Measurements from ENCODE around the gene TRIP4. TPM values are rescaled to one million over a fixed set of nuclear protein-coding genes. Genes with fewer than 3 reads are reported as not detected.

The TRIP4 gene
- total and polyA plus RNA-seq, 9 of the 15 experiments (the other 6 are each of a cell fraction or from before 2014, with no cell fraction given) = 7.6 to 23.3 (median 16.7) TPM

DNA sequence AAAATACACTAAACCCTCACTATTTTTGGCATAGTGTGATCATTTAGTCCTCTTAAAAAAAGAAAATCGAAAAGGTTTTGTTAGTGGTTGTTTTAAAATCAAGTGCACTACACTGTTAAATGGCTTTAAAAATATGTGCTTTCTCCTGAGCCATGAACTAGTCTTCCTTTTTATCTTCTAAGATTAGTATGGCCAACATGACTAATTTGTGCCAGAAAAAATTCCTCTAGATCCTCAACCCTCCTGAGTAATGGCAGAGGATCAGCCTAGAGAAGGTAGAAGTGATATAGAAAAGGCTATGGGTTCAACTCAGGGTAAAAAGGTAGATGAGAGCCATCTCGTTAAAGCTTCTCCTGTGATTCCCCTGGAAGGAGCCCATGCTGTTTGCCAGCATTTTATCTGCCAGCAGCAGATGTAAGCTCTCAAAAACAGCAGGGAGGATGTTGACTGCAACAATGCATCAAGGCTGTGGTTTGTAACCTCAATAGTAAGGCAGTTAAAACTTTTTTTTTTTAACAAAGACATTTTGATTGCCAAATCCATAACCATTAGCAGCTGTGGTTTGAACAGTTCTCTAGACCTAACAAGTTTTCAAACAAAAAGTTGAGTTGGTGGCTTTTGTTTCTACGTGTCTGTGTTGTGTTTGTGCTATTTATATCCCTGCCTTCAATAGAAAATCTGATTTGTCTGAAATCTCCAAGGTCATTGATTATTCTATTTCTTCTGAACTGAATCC, 42.5 kb downstream of the TRIP4 start (continued):
- TF ChIP-seq PRDM10 (IDR thresholded peaks at IDR 0.05; ENCODE audit: partially characterized antibody) (no peak), BCOR (IDR thresholded peaks at IDR 0.05) (0 out of 2 replicates have a peak, but pooled peaks have one; percentile 9), GATAD2A (IDR thresholded peaks at IDR 0.05) (no peak), ZFX (CRISPR knock-in tag; IDR thresholded peaks at IDR 0.05) (no peak), ZFP30 (CRISPR knock-in tag; IDR thresholded peaks at IDR 0.05; ENCODE audit: borderline replicate concordance) (no peak), FOSL1 (tag; conservative IDR thresholded peaks at IDR 0.05) (peak; percentile 32; the same call in 1 of the 2 replicates), CREM (IDR thresholded peaks at IDR 0.05; ENCODE audit: low read depth) (0 out of 2 replicates have a peak, but pooled peaks have one; percentile 27), C11orf30 (IDR thresholded peaks at IDR 0.05; ENCODE audit: low read depth) (no peak), SOX6 (IDR thresholded peaks at IDR 0.05) (peak; percentile 99), ZBED1 (IDR thresholded peaks at IDR 0.05) (0 out of 2 replicates have a peak, but pooled peaks have one; percentile 68), ARID3B (CRISPR knock-in tag; IDR thresholded peaks at IDR 0.05; ENCODE audit: borderline replicate concordance) (no peak), MAZ (CRISPR knock-in tag; conservative IDR thresholded peaks at IDR 0.05 in 1 of 2, IDR thresholded peaks at IDR 0.05 in 1 of 2) (peak in 1 of 2 experiments; percentile 40; a peak in 1 of 4 replicates), SIRT6 (IDR thresholded peaks at IDR 0.05; ENCODE audit: low read depth, low read length) (no peak), CHD2 (IDR thresholded peaks at IDR 0.05; ENCODE audit: low read depth, low read length) (no peak), GTF2F1 (IDR thresholded peaks at IDR 0.05; ENCODE audit: low read depth, low read length) (no peak), CEBPG (CRISPR knock-in tag; IDR thresholded peaks at IDR 0.05) (0 out of 2 replicates have a peak, but pooled peaks have one; percentile 25), CEBPG (tag; conservative IDR thresholded peaks at IDR 0.05 in 1 of 2, IDR thresholded peaks at IDR 0.05 in 1 of 2) (no peak), SMARCE1 (IDR thresholded peaks at IDR 0.05) (peak; percentile 78), MTA2 (IDR thresholded peaks at IDR 0.05; ENCODE audit: low read depth) (peak; percentile 75), ZNF311 (CRISPR knock-in tag; IDR thresholded peaks at IDR 0.05) (no peak), ZNF232 (CRISPR knock-in tag; IDR thresholded peaks at IDR 0.05) (no peak), CHCHD3 (CRISPR knock-in tag; IDR thresholded peaks at IDR 0.05) (no peak), BRF1 (IDR thresholded peaks at IDR 0.05; ENCODE audit: borderline replicate concordance, extremely low read depth, insufficient read length) (no peak)
- TF ChIP-seq, protein P1, sequence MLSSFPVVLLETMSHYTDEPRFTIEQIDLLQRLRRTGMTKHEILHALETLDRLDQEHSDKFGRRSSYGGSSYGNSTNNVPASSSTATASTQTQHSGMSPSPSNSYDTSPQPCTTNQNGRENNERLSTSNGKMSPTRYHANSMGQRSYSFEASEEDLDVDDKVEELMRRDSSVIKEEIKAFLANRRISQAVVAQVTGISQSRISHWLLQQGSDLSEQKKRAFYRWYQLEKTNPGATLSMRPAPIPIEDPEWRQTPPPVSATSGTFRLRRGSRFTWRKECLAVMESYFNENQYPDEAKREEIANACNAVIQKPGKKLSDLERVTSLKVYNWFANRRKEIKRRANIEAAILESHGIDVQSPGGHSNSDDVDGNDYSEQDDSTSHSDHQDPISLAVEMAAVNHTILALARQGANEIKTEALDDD (IDR thresholded peaks at IDR 0.05) = peak; percentile 95

Data from K562 (cell line).